ENCODE data around the gene TEDC2. TPM values are rescaled to one million over a fixed set of nuclear protein-coding genes. Genes with fewer than 3 reads are reported as not detected.

The TEDC2 gene
- total and polyA plus RNA-seq, 2 of the 8 experiments (the other 6 are each of a cell fraction or from before 2014, with no cell fraction given) = 54.6 to 55.6 TPM

DNA sequence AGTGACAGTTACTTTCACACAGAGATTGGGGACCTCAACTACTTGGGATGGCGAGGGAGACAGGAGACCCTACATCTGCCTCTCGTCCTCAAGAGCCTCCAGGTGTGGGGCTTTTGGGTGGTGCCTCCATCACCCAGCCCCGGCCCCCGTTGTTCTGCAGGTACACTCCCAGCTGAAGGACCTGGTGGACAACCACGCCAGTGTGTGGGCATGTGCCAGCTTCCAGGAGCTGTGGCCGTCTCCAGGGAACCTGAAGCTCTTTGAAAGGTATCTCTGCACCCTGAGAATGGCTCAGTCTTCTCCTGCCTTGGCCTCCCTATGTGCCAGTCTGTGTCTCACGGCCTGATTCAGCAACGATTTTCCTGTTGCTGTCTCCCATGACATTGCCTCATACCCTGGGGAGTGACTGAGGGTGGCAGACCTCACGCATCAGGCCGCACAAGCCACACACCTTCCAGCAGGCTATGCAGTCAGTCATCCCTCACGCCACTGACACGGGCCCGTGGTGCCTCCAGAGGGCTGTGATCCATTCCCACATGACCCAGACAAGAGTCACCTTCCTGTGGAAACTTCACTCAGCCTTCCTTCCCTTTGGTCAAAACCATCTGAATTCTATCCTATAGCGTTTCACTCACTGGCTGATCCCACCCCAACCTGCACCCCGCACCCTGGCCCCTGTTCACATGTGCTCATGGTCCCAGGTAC, 27.0 kb upstream of the TEDC2 start:
- Histone ChIP-seq H3K23ac (ENCODE audit: insufficient read length) (no peak overlapping the region), H3K36me3 (ENCODE audit: control insufficient read depth in 2 of 4, insufficient read depth in 4 of 4, low read length in 3 of 4) (peaks cover 28 to 51% (median 43%) of the 10 kb centered on the region in 4 experiments), H3K79me2 (ENCODE audit: control insufficient read depth in 1 of 2, insufficient read depth in 2 of 2, low read length in 2 of 2) (peaks cover 0 to 15% of the 10 kb centered on the region in 2 experiments; a peak in 2 of 4 replicates), H3K79me1 (ENCODE audit: low read depth, low read length) (0 out of 2 replicates have a peak, but pooled peaks cover 6% of the 10 kb centered on the region), H2BK5ac (ENCODE audit: low read depth, low read length) (no peak overlapping the region), H3K23me2 (ENCODE audit: low read depth, low read length) (peaks cover 12% of the 10 kb centered on the region; the same call in 1 of the 2 replicates), H3K4me1 (replicated peaks in 1 of 4; ENCODE audit: control insufficient read depth in 3 of 4, insufficient read depth in 4 of 4, low read length in 3 of 4) (peaks cover 0 to 13% (median 6%) of the 10 kb centered on the region in 4 experiments; a peak in 5 of 7 replicates), H2BK15ac (ENCODE audit: low read length) (no peak overlapping the region), H3K27ac (ENCODE audit: low read depth, low read length) (no peak overlapping the region), H2BK20ac (ENCODE audit: low read length) (no peak overlapping the region), H3K9me3 (ENCODE audit: insufficient read depth in 2 of 2, low read depth in 1 of 2, low read length in 1 of 2) (no peaks in the 10 kb centered on the region), H4K5ac (ENCODE audit: insufficient read length, low read depth, low read length) (no peak overlapping the region), H2BK12ac (ENCODE audit: low read depth, low read length) (no peak overlapping the region), H3K56ac (replicated peaks; ENCODE audit: insufficient read length, low read depth, low read length) (no peak overlapping the region), H3K4me2 (ENCODE audit: insufficient read depth in 1 of 2, low read depth in 2 of 2, low read length in 2 of 2) (no peak overlapping the region), H4K91ac (replicated peaks; ENCODE audit: insufficient read length, low read length) (no peak overlapping the region), H3K27me3 (replicated peaks in 1 of 4; ENCODE audit: control insufficient read depth in 3 of 4, extremely low read depth in 1 of 4, insufficient read depth in 3 of 4, low read length in 3 of 4) (peaks cover 0 to 2% (median under 1%) of the 10 kb centered on the region in 4 experiments; a peak in 2 of 7 replicates), H3K14ac (ENCODE audit: insufficient read length) (no peak overlapping the region), H2AK5ac (ENCODE audit: low read depth, low read length) (no peak overlapping the region), H2BK120ac (replicated peaks; ENCODE audit: low read depth, low read length) (no peak overlapping the region), H4K20me1 (replicated peaks in 1 of 2; ENCODE audit: control insufficient read depth in 1 of 2, insufficient read depth in 2 of 2, low read length in 2 of 2) (peaks cover 11 to 17% of the 10 kb centered on the region in 2 experiments), H3K9ac (replicated peaks in 1 of 4; ENCODE audit: extremely low read depth in 1 of 4, low read depth in 3 of 4, low read length in 3 of 4) (no peak overlapping the region), H4K8ac (ENCODE audit: extremely low read depth, insufficient read depth, low read length) (no peak overlapping the region), H3K4me3 (ENCODE audit: extremely low read depth in 1 of 4, insufficient read depth in 2 of 4, low read depth in 3 of 4, low read length in 4 of 4) (no peak overlapping the region), H3K18ac (ENCODE audit: extremely low read depth, low read length) (no peak overlapping the region), H3K4ac (replicated peaks; ENCODE audit: insufficient read length, low read depth, low read length) (no peak overlapping the region), H2AFZ (ENCODE audit: low read length) (no peak overlapping the region)
- CTCF ChIA-PET (ENCODE audit: partially characterized antibody) = interaction anchor here (0.5 to 1.0 kb wide), 2 partner anchors 10 to 88 kb away, joined by 3 read pairs; no protein-coding TSS in a partner anchor
- FAIRE-seq (no peak), DNase-seq (ENCODE audit: low read depth in 1 of 2, low spot score in 2 of 2) (no peak)
- 94% methylated on average over 15 of the region's 15 CpGs; no CpG with 5 or more reads in 1 of the 2 experiments for WGBS, 2 experiments (ENCODE audit: extremely low coverage in 1 of 2, insufficient coverage in 1 of 2, insufficient read length in 1 of 2, insufficient replicate concordance in 2 of 2, low coverage in 1 of 2, low lambda C conversion rate in 2 of 2, missing lambda C conversion rate in 1 of 2)
- TF ChIP-seq HDAC2 (IDR thresholded peaks at IDR 0.05; ENCODE audit: borderline replicate concordance in 1 of 2, low read depth in 2 of 2, low read length in 2 of 2) = no peak
- TF ChIP-seq ASH2L (IDR thresholded peaks at IDR 0.05; ENCODE audit: low read length) = no peak
- TF ChIP-seq EZH2 (IDR thresholded peaks at IDR 0.05; ENCODE audit: low read depth, low read length, severe bottlenecking) = no peak
- POLR2A ChIA-PET (ENCODE audit: partially characterized antibody) = interaction anchor here (1.2 to 1.4 kb wide), 2 partner anchors 167 to 181 kb away, joined by 3 read pairs; partner anchors contain the start of gene ECI1
